Measurements from ENCODE around the gene COPG1. TPM values are rescaled to one million over a fixed set of nuclear protein-coding genes. Genes with fewer than 3 reads are reported as not detected.

The COPG1 gene
- total and polyA plus RNA-seq, 2 of the 4 experiments (the other 2 are of a cell fraction): 203 to 446 TPM

DNA sequence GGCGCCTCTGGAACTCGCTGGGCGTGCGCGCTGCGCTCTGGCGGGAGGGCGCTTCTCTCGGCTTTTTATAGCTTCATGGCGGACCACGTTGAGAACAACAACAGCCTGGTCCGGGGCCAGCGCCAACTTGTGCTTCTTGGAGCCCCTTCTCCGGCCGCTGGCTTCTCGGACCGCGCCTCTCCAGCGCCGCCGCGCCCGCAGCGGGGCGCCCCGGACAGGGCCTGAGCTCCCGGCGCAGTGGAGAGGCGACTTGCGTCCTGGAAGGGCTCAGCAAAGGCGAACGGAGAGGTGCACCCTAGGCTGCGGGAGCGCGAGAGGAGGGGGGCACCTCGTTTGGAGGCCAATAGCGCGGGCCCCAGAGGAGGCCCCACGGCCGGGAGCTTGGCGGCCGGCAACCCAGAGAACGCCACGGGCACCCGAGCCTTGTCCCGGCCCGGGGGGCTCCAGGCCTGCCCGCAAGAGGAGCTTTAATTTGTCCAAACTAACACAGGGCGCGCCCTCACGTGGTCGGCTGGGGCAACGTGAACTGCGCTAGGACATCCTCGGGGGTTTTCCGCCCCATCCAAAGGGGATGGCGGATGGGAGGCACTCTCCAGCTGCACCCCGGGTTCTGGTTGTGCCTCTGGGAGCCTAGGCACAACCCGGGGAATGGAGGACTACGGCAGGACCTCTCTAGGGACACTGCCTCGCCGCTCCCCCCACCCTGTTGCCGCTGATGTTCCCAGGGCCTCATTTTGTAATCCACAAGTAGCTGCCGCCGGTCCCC lies 67.0 kb downstream of the COPG1 start:
- Histone ChIP-seq H2AK9ac (replicated peaks; ENCODE audit: low read depth, low read length, poor library complexity) (peak overlapping the region; percentile 58), H3K4ac (ENCODE audit: low read depth, low read length) (peak overlapping the region; percentile 49), H3K4me3 (ENCODE audit: insufficient read depth, low read depth, low read length) (peak overlapping the region; percentile 91), H3K56ac (ENCODE audit: extremely low read depth, insufficient read depth, low read length) (0 out of 2 replicates have a peak overlapping the region, but pooled peaks have one; percentile 10), H2BK15ac (ENCODE audit: low read depth, low read length) (no peak overlapping the region), H2BK120ac (ENCODE audit: low read depth, low read length) (peak overlapping the region; percentile 17; the same call in 1 of the 2 replicates), H3K23ac (ENCODE audit: low read depth, low read length) (no peak overlapping the region), H2AK5ac (ENCODE audit: low read depth, low read length) (no peak overlapping the region; the same call in 1 of the 2 replicates), H3K27ac (ENCODE audit: insufficient read depth, low read length) (peak overlapping the region; percentile 73), H3K18ac (ENCODE audit: low read depth, low read length) (no peak overlapping the region), H2BK20ac (ENCODE audit: low read depth, low read length) (no peak overlapping the region), H3K36me3 (ENCODE audit: control insufficient read depth, insufficient read depth, low read length) (peaks cover 8% of the 10 kb centered on the region), H4K20me1 (ENCODE audit: insufficient read depth, low read length) (peaks cover 8% of the 10 kb centered on the region; the same call in 1 of the 2 replicates), H3K27me3 (ENCODE audit: control insufficient read depth, insufficient read depth, low read length) (no peaks in the 10 kb centered on the region), H4K91ac (ENCODE audit: insufficient read depth, low read depth, low read length) (no peak overlapping the region; the same call in 1 of the 2 replicates), H4K5ac (ENCODE audit: low read depth, low read length) (peak overlapping the region; percentile 84), H3K9me1 (ENCODE audit: insufficient read depth, low read length) (peaks cover 29% of the 10 kb centered on the region), H2BK5ac (ENCODE audit: low read depth, low read length, poor library complexity, severe bottlenecking) (peak overlapping the region; percentile 56), H4K8ac (ENCODE audit: low read depth in 2 of 2, low read length in 2 of 2) (peak overlapping the region; percentile 43 to 82; a peak in 3 of 4 replicates), H3K9me3 (ENCODE audit: control insufficient read depth, insufficient read depth, low read length) (no peaks in the 10 kb centered on the region), H3K4me1 (ENCODE audit: control insufficient read depth, insufficient read depth, low read length) (peaks cover 6% of the 10 kb centered on the region; the same call in 1 of the 2 replicates), H3K14ac (replicated peaks; ENCODE audit: low read depth, low read length) (0 out of 2 replicates have a peak overlapping the region, but pooled peaks have one; percentile 63), H3K79me1 (ENCODE audit: low read depth in 1 of 2, low read length in 2 of 2) (peaks cover 0 to 43% of the 10 kb centered on the region in 2 experiments; a peak in 3 of 4 replicates), H3K4me2 (ENCODE audit: low read depth, low read length) (peak overlapping the region; percentile 90), H2AFZ (replicated peaks; ENCODE audit: low read length, poor library complexity) (peak overlapping the region; percentile 91), H3K9ac (ENCODE audit: low read depth, low read length) (peak overlapping the region; percentile 69)
- WGBS, 2 experiments (ENCODE audit: extremely low coverage in 2 of 2, insufficient read length in 1 of 2): 0% methylated on average over 34 of the region's 65 CpGs; no CpG with 5 or more reads in 1 of the 2 experiments
- ATAC-seq (ENCODE audit: low read depth) (peak; percentile 61), DNase-seq (peak; percentile 76)
- POLR2A ChIA-PET (ENCODE audit: unreplicated experiment): no interaction called here
- intact Hi-C loops (cut with micrococcal nuclease): loop anchor here (1.0 kb wide), 1 partner anchor 38 kb away; the partner anchor contains the start of gene HMCES
- dilution Hi-C loops (cut with HindIII; ENCODE audit: low sequenced_read_pairs, unreplicated experiment): no loop called here
- BruUV-seq (replicated peaks): no TSS peak
- CTCF ChIA-PET: interaction anchor here (0.7 to 1.6 kb wide), 8 partner anchors 12 to 346 kb away, joined by 3 to 6 read pairs (median 4); no protein-coding TSS in a partner anchor
- in situ Hi-C loops (cut with MboI; ENCODE audit: low sequenced_read_pairs): no loop called here
- TF ChIP-seq, protein P1, sequence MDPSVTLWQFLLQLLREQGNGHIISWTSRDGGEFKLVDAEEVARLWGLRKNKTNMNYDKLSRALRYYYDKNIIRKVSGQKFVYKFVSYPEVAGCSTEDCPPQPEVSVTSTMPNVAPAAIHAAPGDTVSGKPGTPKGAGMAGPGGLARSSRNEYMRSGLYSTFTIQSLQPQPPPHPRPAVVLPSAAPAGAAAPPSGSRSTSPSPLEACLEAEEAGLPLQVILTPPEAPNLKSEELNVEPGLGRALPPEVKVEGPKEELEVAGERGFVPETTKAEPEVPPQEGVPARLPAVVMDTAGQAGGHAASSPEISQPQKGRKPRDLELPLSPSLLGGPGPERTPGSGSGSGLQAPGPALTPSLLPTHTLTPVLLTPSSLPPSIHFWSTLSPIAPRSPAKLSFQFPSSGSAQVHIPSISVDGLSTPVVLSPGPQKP (IDR thresholded peaks at IDR 0.05; ENCODE audit: borderline replicate concordance, low read depth, low read length): no peak
- TF ChIP-seq FOS (IDR thresholded peaks at IDR 0.05; ENCODE audit: low read depth, low read length): no peak
- TF ChIP-seq MXI1 (IDR thresholded peaks at IDR 0.05; ENCODE audit: borderline replicate concordance, low read depth, low read length): peak; percentile 79; the same call in 1 of the 2 replicates
- TF ChIP-seq CTCF (conservative IDR thresholded peaks at IDR 0.05; ENCODE audit: low read depth, low read length): peak; percentile 44; the same call in 1 of the 2 replicates
- TF ChIP-seq RAD21 (IDR thresholded peaks at IDR 0.05; ENCODE audit: low read length): peak; percentile 39
- no peak for TF ChIP-seq BHLHE40 (IDR thresholded peaks at IDR 0.05; ENCODE audit: low read depth, low read length)
- no peak for TF ChIP-seq CHD1 (IDR thresholded peaks at IDR 0.05; ENCODE audit: low read depth, low read length)
- TF ChIP-seq MAFK (IDR thresholded peaks at IDR 0.05; ENCODE audit: low read depth, low read length): no peak
- 0 out of 2 replicates have a peak, but pooled peaks have one; percentile 5 for TF ChIP-seq SMC3 (IDR thresholded peaks at IDR 0.05; ENCODE audit: low read depth, low read length)
- TF ChIP-seq MAZ (IDR thresholded peaks at IDR 0.05; ENCODE audit: borderline replicate concordance, low read depth, low read length): peak; percentile 44; the same call in 1 of the 2 replicates
- TF ChIP-seq CEBPB (IDR thresholded peaks at IDR 0.05; ENCODE audit: low read depth, low read length): no peak
- TF ChIP-seq, protein P2, sequence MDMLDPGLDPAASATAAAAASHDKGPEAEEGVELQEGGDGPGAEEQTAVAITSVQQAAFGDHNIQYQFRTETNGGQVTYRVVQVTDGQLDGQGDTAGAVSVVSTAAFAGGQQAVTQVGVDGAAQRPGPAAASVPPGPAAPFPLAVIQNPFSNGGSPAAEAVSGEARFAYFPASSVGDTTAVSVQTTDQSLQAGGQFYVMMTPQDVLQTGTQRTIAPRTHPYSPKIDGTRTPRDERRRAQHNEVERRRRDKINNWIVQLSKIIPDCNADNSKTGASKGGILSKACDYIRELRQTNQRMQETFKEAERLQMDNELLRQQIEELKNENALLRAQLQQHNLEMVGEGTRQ (IDR thresholded peaks at IDR 0.05; ENCODE audit: low read depth, low read length): peak; percentile 73

Data from IMR-90 (cell line).